ENCODE results near the gene MVD.

MVD gene

DNA sequence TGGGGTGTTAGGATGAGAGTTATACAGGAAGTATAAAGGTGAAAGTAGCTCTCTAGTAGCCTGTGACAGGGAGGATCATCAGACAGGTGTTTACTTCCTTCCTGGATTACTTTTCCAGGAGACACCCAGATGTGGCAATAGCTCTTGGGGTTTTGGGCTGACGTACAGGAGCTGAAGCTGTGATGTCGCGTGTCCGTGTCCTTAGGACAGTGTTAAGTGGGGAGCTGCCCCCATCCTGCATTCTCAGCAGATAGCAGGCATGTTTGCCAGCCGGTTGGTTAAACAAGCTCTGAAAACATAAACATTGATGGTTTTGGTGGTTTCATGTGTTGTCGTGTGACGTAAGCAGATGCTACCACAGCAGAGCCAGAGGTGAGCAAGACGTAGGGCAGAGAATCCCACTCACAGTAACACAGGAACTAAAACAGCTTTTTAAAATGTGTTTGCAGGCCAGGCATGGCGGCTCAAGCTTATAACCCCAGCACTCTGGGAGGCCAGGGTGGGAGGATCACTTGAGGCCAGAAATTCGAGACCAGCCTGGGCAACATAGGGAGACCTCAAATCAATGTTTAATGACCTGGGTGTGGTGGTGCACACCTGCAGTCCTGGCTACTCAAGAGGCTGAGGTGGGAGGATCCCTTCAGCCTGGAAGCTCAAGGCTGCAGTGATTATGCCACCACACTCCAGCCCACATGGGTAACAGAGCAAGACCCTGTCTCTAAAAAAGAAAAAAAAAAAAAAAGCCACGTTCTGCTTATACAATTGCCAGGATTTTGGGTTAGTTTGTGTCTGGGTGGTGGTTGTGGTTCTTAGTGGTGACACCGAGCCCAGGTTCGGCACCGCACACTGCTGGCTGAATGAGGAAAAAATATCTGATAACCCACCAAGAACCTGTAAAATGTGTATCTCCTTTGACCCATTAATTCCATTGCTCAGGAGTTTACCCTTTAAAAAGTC, 42.8 kb downstream of the MVD start:
- Histone ChIP-seq H3K4me2 (ENCODE audit: low read length) (no peak overlapping the region), H3K9ac (no peak overlapping the region), H3K9me3 (ENCODE audit: control insufficient read depth, low read length) (no peaks in the 10 kb centered on the region), H3K4me3 (ENCODE audit: low read depth, low read length) (no peak overlapping the region), H3K27me3 (ENCODE audit: control insufficient read depth, insufficient read depth, low read length) (no peaks in the 10 kb centered on the region), H2AFZ (no peak overlapping the region), H3K79me2 (peaks cover 20% of the 10 kb centered on the region), H3K36me3 (ENCODE audit: control insufficient read depth, insufficient read depth, low read length) (no peaks in the 10 kb centered on the region), H3K27ac (no peak overlapping the region), H3K4me1 (no peaks in the 10 kb centered on the region)
- TF ChIP-seq, protein P1, sequence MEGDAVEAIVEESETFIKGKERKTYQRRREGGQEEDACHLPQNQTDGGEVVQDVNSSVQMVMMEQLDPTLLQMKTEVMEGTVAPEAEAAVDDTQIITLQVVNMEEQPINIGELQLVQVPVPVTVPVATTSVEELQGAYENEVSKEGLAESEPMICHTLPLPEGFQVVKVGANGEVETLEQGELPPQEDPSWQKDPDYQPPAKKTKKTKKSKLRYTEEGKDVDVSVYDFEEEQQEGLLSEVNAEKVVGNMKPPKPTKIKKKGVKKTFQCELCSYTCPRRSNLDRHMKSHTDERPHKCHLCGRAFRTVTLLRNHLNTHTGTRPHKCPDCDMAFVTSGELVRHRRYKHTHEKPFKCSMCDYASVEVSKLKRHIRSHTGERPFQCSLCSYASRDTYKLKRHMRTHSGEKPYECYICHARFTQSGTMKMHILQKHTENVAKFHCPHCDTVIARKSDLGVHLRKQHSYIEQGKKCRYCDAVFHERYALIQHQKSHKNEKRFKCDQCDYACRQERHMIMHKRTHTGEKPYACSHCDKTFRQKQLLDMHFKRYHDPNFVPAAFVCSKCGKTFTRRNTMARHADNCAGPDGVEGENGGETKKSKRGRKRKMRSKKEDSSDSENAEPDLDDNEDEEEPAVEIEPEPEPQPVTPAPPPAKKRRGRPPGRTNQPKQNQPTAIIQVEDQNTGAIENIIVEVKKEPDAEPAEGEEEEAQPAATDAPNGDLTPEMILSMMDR (IDR thresholded peaks at IDR 0.05), result no peak

DNA sequence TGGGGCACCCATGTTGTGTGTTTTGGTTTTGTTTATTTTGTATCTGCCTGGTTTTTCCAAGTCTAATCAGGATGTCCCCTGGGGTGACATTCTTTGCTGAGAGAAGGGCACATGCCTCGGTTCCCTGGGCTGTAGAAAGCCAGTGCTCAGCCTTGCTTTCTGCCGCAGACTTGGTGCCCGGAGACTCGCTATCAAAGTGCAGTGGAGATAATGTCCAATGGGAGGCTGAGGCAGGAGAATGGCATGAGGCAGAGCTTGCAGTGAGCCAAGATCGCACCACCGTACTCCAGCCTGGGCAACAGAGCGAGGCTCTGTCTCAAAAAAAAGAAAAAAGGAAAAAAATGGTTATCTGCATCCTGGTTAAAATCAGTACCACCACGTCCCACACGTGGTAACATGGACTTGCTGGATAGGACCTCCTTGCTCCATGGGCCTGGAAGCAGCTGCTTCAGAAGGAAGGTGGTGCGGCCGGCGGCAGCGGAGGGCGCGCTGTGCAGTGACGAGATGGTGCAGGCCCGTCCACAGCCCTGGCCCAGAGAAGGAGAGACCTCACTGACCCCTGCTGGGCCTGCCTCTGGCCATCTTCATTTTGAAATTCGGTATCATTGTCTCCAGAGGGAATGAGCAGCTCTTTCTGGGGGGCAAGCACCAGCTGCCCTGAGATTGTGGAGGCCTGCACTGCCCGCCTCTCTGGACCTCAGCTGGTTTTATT, 43.8 kb downstream of the MVD start:
- TF ChIP-seq, protein P1 (IDR thresholded peaks at IDR 0.05), result no peak
- no peak overlapping the region for H3K4me2 ChIP-seq (ENCODE audit: low read length)
- H3K27ac ChIP-seq, result no peak overlapping the region
- H2AFZ ChIP-seq, result no peak overlapping the region
- H3K9me3 ChIP-seq (ENCODE audit: control insufficient read depth, low read length), result no peaks in the 10 kb centered on the region
- H3K4me1 ChIP-seq, result no peaks in the 10 kb centered on the region
- H3K36me3 ChIP-seq (ENCODE audit: control insufficient read depth, insufficient read depth, low read length), result no peaks in the 10 kb centered on the region
- H3K79me2 ChIP-seq, result peaks cover 24% of the 10 kb centered on the region
- no peaks in the 10 kb centered on the region for H3K27me3 ChIP-seq (ENCODE audit: control insufficient read depth, insufficient read depth, low read length)
- H3K9ac ChIP-seq, result no peak overlapping the region
- no peak overlapping the region for H3K4me3 ChIP-seq (ENCODE audit: low read depth, low read length)

DNA sequence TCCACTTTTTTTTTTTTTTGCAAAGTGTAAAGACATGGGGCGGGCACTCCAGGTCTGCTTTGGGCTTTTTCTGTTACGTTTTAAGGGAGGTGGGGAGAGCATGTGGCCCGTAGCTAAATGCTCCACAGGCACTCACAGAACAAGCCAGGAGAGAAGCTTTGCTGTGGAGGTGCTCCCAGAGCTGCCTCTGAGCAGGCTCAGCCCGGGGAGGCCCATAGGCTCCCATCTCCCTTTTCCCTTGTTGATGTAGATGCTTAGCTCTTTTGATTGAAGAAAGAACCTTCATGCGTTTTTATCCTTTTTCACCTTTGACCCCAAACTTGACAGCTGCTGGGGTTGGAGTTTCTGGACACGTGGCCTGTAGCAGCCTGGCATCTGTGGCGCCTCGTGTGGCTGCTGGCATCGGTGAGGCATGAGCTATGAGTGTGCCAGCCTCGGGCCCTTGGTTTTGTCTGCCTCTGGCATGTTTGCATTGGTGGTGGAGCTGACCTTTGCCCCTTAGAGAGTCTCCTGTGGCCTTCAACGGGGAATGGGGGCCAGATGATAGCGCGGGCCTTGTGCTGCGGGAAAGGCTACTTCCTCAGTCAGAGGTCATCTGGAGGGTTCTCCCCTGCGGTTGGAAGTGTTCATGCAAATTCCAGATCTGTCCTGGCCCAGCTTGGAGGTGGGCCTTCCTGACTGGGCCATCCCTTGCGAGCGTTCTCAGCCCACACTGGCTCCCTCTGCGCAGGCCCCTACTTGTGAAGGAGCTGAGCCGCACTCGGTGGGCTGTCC, 44.5 kb downstream of the MVD start:
- no peak overlapping the region for H3K4me3 ChIP-seq (ENCODE audit: low read depth, low read length)
- no peaks in the 10 kb centered on the region for H3K9me3 ChIP-seq (ENCODE audit: control insufficient read depth, low read length)
- no peaks in the 10 kb centered on the region for H3K36me3 ChIP-seq (ENCODE audit: control insufficient read depth, insufficient read depth, low read length)
- H3K9ac ChIP-seq, result no peak overlapping the region
- H2AFZ ChIP-seq, result no peak overlapping the region
- H3K27ac ChIP-seq, result no peak overlapping the region
- TF ChIP-seq, protein P1 (IDR thresholded peaks at IDR 0.05), result no peak
- no peak overlapping the region for H3K4me2 ChIP-seq (ENCODE audit: low read length)
- no peaks in the 10 kb centered on the region for H3K27me3 ChIP-seq (ENCODE audit: control insufficient read depth, insufficient read depth, low read length)
- H3K4me1 ChIP-seq, result no peaks in the 10 kb centered on the region
- H3K79me2 ChIP-seq, result peaks cover 24% of the 10 kb centered on the region

DNA sequence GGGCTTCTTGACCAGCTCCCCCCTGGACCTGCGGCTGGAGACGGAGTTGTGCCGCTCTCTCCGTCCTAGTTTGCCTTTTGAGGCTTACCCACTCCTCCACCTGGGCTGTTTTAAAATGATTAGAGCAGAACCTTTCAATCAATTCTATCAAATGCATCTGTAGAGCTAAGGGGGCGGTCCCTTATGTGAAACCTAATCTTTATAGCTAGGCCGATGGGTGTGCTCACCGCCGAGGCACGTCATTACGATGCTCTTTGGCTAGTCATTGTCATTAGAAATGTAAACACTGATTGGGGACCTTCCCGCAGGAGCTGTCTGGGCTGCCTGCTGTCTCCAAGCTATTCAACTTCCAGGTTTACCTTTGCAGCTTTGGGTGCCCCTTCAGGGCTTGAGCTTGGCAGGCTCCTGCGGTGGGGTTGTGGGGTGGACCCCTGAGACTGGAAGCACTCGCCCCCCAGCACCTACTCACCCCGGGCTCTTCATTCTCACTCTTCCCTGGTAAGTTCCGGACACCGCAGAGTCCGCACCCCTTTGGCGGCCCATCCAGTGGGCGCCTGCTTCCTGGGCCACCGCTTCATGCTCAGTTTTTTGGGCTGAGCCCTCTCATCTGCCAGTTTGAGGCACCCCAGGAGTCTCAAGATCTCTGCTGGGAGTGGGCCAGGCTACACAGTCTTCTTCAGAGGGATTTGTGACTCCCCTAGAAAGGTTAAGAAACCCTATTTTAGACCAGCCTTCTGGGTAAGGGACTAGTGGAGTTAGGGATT, 45.4 kb downstream of the MVD start:
- Histone ChIP-seq H3K27me3 (ENCODE audit: control insufficient read depth, insufficient read depth, low read length) (no peaks in the 10 kb centered on the region), H3K9ac (no peak overlapping the region), H3K4me3 (ENCODE audit: low read depth, low read length) (no peak overlapping the region), H3K9me3 (ENCODE audit: control insufficient read depth, low read length) (no peaks in the 10 kb centered on the region), H3K4me1 (no peaks in the 10 kb centered on the region), H3K27ac (no peak overlapping the region), H3K36me3 (ENCODE audit: control insufficient read depth, insufficient read depth, low read length) (no peaks in the 10 kb centered on the region), H2AFZ (no peak overlapping the region), H3K4me2 (ENCODE audit: low read length) (no peak overlapping the region), H3K79me2 (peaks cover 24% of the 10 kb centered on the region)
- TF ChIP-seq, protein P1 (IDR thresholded peaks at IDR 0.05), result no peak
